Suprapubic skin (tissue), 4 donors: ENCODE measurements around the gene MYLK3. TPM values are rescaled to one million over a fixed set of nuclear protein-coding genes. Genes with fewer than 3 reads are reported as not detected.

Experiments used
- DNase-seq, 2 donors: peaks; one replicate each; pipeline ENCODE4 v3.0.0-alpha.2; 2019; ENCODE audit warnings: low spot score in 2 of 2
- H3K27ac ChIP-seq: fragments of 200-600 bp; sonication (generic); one replicate; pipeline ENCODE4 v1.5.1; 2019
- H3K27me3 ChIP-seq: fragments of 200-600 bp; sonication (generic); one replicate; pipeline ENCODE4 v1.5.1; 2019
- H3K36me3 ChIP-seq: fragments of 200-600 bp; sonication (generic); one replicate; pipeline ENCODE4 v1.5.1; 2019
- H3K4me1 ChIP-seq: fragments of 200-600 bp; sonication (generic); one replicate; pipeline ENCODE4 v1.5.1; 2019
- H3K4me3 ChIP-seq: fragments of 200-600 bp; sonication (generic); one replicate; pipeline ENCODE4 v1.5.1; 2019; ENCODE audit warnings: mild to moderate bottlenecking
- H3K9me3 ChIP-seq: fragments of 200-600 bp; sonication (generic); one replicate; pipeline ENCODE4 v1.5.1; 2019
- EP300 ChIP-seq: sonication (generic); formaldehyde crosslinking; IDR thresholded peaks from one replicate; pipeline ENCODE4 v1.6.1; 2017; ENCODE audit warnings: antibody characterized with exemption
- POLR2A ChIP-seq, 2 donors: fragments of 450-650 bp; IDR thresholded peaks; one replicate each; pipeline ENCODE4 v1.6.1; 2017; ENCODE audit warnings: antibody characterized with exemption in 2 of 2, mild to moderate bottlenecking in 2 of 2, moderate library complexity in 2 of 2
- POLR2AphosphoS5 ChIP-seq, 3 donors: sonication (generic); formaldehyde crosslinking; IDR thresholded peaks; one replicate each; pipeline ENCODE4 v1.6.1; 2017; ENCODE audit warnings: antibody characterized with exemption in 3 of 3
- WGBS: methylation state at CpG from one replicate; pipeline ENCODE4 v1.1.5; 2018; 5-methylcytosine and 5-hydroxymethylcytosine counted together
- total RNA-seq, 4 donors: library from RNA; depleted of rRNA; stranded (reverse); fragments of >200 nt; gene quantifications; one replicate each; pipeline ENCODE4 v1.1.0, GENCODE V29; 2016
- TF ChIP-seq, protein P1 (sequence below), 2 donors: fragments of 200-600 bp in 1 of 2; fragments of 450-650 bp in 1 of 2; sonication (generic) in 1 of 2; IDR thresholded peaks; one replicate each; pipeline ENCODE4 v1.5.1; 2016 to 2019; ENCODE audit warnings: antibody characterized with exemption in 2 of 2, mild to moderate bottlenecking in 1 of 2, moderate library complexity in 1 of 2

The MYLK3 gene
- total RNA-seq, 4 donors from 2014 or later: 0.13 to 0.32 TPM; not detected in 2

DNA sequence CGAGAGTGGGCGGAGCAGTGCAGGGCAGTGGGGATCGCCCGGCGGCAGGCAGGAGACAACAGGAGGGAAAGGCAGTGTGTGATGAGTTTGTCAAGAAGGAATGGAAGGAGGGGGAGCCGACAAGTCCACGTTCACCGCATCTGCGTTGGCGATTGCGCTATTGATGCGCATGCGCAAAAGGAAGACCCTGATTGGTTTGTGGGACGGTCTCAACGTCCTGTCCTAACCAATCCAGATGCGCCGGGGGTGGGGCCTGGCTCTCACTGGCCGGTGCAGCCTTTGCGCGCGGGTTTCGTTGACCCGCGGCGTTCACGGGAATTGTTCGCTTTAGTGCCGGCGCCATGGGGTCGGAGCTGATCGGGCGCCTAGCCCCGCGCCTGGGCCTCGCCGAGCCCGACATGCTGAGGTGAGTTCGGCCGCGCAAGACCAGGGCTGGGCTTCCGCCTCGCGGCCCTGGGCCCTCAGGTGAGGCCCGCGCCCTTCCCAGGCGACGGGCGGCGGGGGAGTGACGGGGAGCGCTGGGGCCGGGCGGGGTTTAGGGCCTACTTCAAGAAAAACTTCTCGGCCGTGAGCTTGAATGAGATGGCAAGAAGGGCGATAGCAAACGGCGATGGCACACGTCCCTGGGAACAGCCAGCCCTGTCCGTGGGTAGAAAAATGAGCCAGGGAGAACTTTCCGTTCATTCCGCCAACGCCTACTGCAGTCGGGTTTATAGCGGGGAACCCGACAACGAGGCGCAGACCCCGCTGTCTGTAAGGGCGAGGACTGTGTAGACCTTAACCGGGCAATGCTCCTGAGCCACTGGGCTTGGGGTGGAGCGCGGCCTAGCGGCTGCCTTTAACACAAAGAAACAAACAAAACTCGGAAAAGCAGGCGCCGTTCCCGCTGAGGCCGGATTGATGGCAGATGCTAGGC, 58.5 kb downstream of the MYLK3 start, which contains the start of gene ORC6:
Gene ORC6 (plus strand): TSS at position 295 of the 916 bp plus-strand sequence. CDS start 47 bp downstream, at position 342.
- Histone ChIP-seq H3K36me3 (no peaks in the 10 kb centered on the region), H3K4me1 (peaks cover 37% of the 10 kb centered on the region), H3K27me3 (no peaks in the 10 kb centered on the region), H3K4me3 (peak within 1 kb of the TSS; percentile 83), H3K27ac (peak within 1 kb of the TSS; percentile 85), H3K9me3 (no peaks in the 10 kb centered on the region)
- under 1% methylated on average over 47 of the region's 79 CpGs for WGBS
- TF ChIP-seq POLR2AphosphoS5 (IDR thresholded peaks at IDR 0.05): no peak
- TF ChIP-seq, protein P1, sequence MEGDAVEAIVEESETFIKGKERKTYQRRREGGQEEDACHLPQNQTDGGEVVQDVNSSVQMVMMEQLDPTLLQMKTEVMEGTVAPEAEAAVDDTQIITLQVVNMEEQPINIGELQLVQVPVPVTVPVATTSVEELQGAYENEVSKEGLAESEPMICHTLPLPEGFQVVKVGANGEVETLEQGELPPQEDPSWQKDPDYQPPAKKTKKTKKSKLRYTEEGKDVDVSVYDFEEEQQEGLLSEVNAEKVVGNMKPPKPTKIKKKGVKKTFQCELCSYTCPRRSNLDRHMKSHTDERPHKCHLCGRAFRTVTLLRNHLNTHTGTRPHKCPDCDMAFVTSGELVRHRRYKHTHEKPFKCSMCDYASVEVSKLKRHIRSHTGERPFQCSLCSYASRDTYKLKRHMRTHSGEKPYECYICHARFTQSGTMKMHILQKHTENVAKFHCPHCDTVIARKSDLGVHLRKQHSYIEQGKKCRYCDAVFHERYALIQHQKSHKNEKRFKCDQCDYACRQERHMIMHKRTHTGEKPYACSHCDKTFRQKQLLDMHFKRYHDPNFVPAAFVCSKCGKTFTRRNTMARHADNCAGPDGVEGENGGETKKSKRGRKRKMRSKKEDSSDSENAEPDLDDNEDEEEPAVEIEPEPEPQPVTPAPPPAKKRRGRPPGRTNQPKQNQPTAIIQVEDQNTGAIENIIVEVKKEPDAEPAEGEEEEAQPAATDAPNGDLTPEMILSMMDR (IDR thresholded peaks at IDR 0.05): peak in 1 of 2 donors; percentile 20
- DNase-seq: peak; percentile 99 to 100

DNA sequence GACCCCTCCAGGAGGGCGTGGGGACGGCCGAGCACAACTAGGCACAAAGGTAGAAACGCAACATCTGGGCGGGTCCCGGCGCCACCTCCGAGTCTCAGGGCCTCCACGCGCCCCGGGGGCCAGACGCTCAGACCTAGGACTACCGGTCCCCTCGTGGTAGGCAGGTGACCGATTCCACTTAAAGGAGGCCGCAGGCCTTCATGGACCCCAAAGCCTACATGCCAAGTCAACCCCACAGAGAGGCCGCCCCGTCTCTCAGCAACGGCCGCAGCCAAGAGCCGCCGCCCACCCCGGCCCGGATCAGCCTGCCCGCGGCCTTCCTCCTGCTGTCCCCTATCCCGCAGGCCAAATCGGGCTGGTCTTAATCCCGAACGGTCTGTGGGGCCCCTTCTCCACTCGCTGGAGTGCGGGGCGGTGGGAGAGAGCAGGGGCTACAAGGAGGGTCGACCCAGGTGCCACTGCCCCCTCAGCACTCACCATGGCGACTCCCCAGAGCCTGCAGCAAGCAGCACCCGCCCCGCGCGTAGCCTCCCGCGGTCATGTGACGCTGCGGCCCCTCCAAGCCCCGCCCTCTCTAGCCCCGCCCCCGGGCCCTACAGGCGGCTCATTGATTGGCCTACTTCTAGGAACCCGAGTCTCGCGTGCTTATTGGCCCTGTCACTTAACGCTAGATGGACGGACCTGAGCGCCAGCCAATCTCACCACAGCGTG, 59.3 kb downstream of the MYLK3 start, which contains the start of gene VPS35:
Gene VPS35 (minus strand): TSS at position 525 of the 711 bp plus-strand sequence. CDS start 45 bp downstream, at position 480.
- Histone ChIP-seq H3K27me3 (no peaks in the 10 kb centered on the region), H3K4me1 (peaks cover 37% of the 10 kb centered on the region), H3K27ac (peak within 1 kb of the TSS; percentile 85), H3K36me3 (no peaks in the 10 kb centered on the region), H3K4me3 (peak within 1 kb of the TSS; percentile 83), H3K9me3 (no peaks in the 10 kb centered on the region)
- under 1% methylated on average over 32 of the region's 54 CpGs for WGBS
- peak; percentile 100 for DNase-seq
- peak; percentile 14 to 51 for TF ChIP-seq POLR2A (IDR thresholded peaks at IDR 0.05)
- TF ChIP-seq EP300: no peak
- TF ChIP-seq, protein P1 (IDR thresholded peaks at IDR 0.05): peak in 1 of 2 donors; percentile 11
- peak in 1 of 3 donors; percentile 22 for TF ChIP-seq POLR2AphosphoS5 (IDR thresholded peaks at IDR 0.05)

DNA sequence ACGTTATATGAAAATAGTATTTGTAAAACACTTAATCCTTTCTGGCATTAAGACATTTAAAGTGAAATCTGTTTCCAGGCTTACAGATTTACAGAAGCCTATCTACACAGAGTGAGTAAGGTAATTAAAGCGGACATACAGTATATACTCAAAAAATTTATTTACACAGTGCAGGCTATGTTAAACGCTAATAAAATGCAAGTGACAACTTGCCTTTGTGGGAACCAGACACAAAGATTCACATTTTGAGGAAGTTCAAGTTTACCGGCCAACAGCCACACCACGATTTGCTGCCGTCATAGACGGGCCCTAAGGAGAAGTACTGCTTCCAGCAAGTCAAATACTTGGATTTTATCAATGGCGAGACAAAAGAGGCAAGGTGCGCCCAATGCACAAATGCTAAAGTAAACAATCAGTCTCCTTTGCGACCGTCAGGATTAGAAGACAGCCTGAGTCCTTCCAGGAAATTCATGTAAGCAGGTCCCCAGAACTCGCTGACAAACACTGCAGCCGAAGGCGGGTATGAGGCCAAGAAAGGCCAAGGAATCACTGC, 60.0 kb downstream of the MYLK3 start:
- H3K27me3 ChIP-seq: no peaks in the 10 kb centered on the region
- TF ChIP-seq POLR2A (IDR thresholded peaks at IDR 0.05) (no peak), EP300 (no peak)
- TF ChIP-seq, protein P1 (IDR thresholded peaks at IDR 0.05): no peak
- peak in 1 of 2 donors; percentile 67 for DNase-seq
- H3K9me3 ChIP-seq: no peaks in the 10 kb centered on the region
- H3K27ac ChIP-seq: peak overlapping the region; percentile 85
- H3K4me3 ChIP-seq: peak overlapping the region; percentile 83
- no peaks in the 10 kb centered on the region for H3K36me3 ChIP-seq
- peaks cover 37% of the 10 kb centered on the region for H3K4me1 ChIP-seq
- whole genome bisulfite sequencing: 3% methylated on average over 14 of the region's 14 CpGs

DNA sequence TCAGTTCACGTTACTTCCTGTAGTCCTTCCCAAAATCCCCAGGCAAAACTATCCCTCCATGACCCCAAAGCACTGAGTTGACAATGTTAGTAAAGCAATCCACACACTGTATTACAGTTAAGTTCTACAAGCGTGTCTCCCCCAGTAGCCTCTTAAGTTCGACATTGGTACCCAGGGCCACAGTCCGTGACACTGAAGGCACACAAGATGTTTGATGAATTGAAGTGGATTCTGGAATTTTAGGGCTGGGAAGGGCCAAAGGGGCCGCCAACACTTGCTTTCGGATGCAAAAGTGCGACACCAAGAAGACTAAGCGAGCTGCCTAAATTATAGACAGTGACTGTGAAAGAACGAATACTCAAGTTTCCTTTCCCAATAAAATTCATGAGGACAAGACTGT, 60.7 kb downstream of the MYLK3 start:
- Histone ChIP-seq H3K9me3 (no peaks in the 10 kb centered on the region), H3K27ac (no peak overlapping the region), H3K4me3 (peak overlapping the region; percentile 83), H3K4me1 (peaks cover 37% of the 10 kb centered on the region), H3K36me3 (no peaks in the 10 kb centered on the region), H3K27me3 (no peaks in the 10 kb centered on the region)
- TF ChIP-seq EP300 (no peak), POLR2AphosphoS5 (IDR thresholded peaks at IDR 0.05) (no peak), POLR2A (IDR thresholded peaks at IDR 0.05) (no peak)
- TF ChIP-seq, protein P1 (IDR thresholded peaks at IDR 0.05): no peak
- no peak for DNase-seq
- WGBS: 67% methylated on average over 9 of the region's 9 CpGs
